Kidney (tissue), 14 donors: Measurements from ENCODE around the gene H2BK1. TPM values are rescaled to one million over a fixed set of nuclear protein-coding genes. Genes with fewer than 3 reads are reported as not detected.

Experiments used
- DNase-seq, 5 donors: peaks; one replicate each; pipeline ENCODE4 v3.0.0-alpha.2; 2013 to 2020
- FAIRE-seq: peaks from 2 replicates; lab custom pipeline; 2012; peaks lifted over from hg19 to GRCh38; lab: Jason Lieb, UNC
- H3K27ac ChIP-seq, 2 donors: one replicate each; pipeline ENCODE4 v1.7.0; 2013; ENCODE audit warnings: low read depth in 2 of 2, low read length in 2 of 2, inconsistent platforms in 1 of 2
- H3K27me3 ChIP-seq: one replicate; pipeline ENCODE4 v1.7.1; 2013; ENCODE audit warnings: low read length, inconsistent platforms; ENCODE audit not compliant: control insufficient read depth, insufficient read depth
- H3K36me3 ChIP-seq, 3 donors: one replicate each; pipeline versions ENCODE4 v1.7.0 to v1.7.1; 2013; ENCODE audit warnings: low read length in 3 of 3, control low read depth in 1 of 3, inconsistent platforms in 1 of 3; ENCODE audit not compliant: insufficient read depth in 3 of 3, control insufficient read depth in 2 of 3
- H3K4me1 ChIP-seq, 3 donors: one replicate each; pipeline versions ENCODE4 v1.7.0 to v1.7.1; 2013; ENCODE audit warnings: low read length in 3 of 3, inconsistent platforms in 1 of 3, low read depth in 1 of 3; ENCODE audit not compliant: control insufficient read depth in 2 of 3, insufficient read depth in 2 of 3
- H3K4me3 ChIP-seq, 3 donors: one replicate each; pipeline versions ENCODE4 v1.7.0 to v1.8.1; 2013; ENCODE audit warnings: low read length in 3 of 3, control low read depth in 1 of 3, inconsistent platforms in 1 of 3
- H3K9ac ChIP-seq, 3 donors: one replicate each; pipeline versions ENCODE4 v1.7.0 to v1.7.1; 2013; ENCODE audit warnings: low read length in 3 of 3, control low read depth in 1 of 3, inconsistent platforms in 1 of 3
- H3K9me3 ChIP-seq, 3 donors: one replicate each; pipeline versions ENCODE4 v1.7.0 to v1.7.1; 2013; ENCODE audit warnings: low read length in 3 of 3, control low read depth in 1 of 3, inconsistent platforms in 1 of 3; ENCODE audit not compliant: control insufficient read depth in 2 of 3, insufficient read depth in 1 of 3
- CTCF ChIP-seq: IDR thresholded peaks from 3 replicates; pipeline ENCODE4 v1.5.1; 2012; ENCODE audit warnings: mild to moderate bottlenecking, moderate library complexity, borderline replicate concordance; ENCODE audit not compliant: insufficient read depth; ENCODE audit errors: extremely low read depth
- intact Hi-C: fragments of 100-400 bp; cut with DNase I; formaldehyde crosslinking; loops from one replicate; pipeline ENCODE4 v1.11.1; 2022
- polyA plus RNA-seq: library from polyadenylated mRNA; stranded (reverse); fragments of 350-450 nt; fragmentation: Illumina TruSeq; extraction: RNeasy Lipid Tissue Mini Kit (QIAGEN cat#74804); gene quantifications from one replicate; pipeline ENCODE4 v1.2.3, GENCODE V29; 2014; ENCODE audit warnings: low read depth, low replicate concordance; ENCODE audit not compliant: insufficient read depth
- total RNA-seq: library from RNA; stranded (reverse); fragmentation: NEBNext Ultra II Directional; extraction: Animal tissue kit (Norgen Biotek cat#: 25700); gene quantifications from one replicate; pipeline ENCODE4 v1.2.1, GENCODE V29; 2021
- donor health status: control.
- donor health status: control.
- donor health status: control.
- donor health status: control.
- donor health status: control.
- donor health status: DM: yes; HTN: yes; CAD: no.
- donor health status: Normal renal cell carcinoma (clear cell type).

Gene H2BK1
- total and polyA plus RNA-seq, 2 donors from 2014 or later, result not detected

GRCh38 chr7:151178236-151178635, 32.1 kb downstream of the H2BK1 start:
- DNase-seq (no peak), FAIRE-seq (no peak)

GRCh38 chr7:151177310-151177709, 33.0 kb downstream of the H2BK1 start:
- TF ChIP-seq CTCF, result no peak
- H3K9ac ChIP-seq, result no peak overlapping the region
- H3K27me3 ChIP-seq, result peaks cover 3% of the 10 kb centered on the region
- no peaks in the 10 kb centered on the region for H3K4me1 ChIP-seq
- no peaks in the 10 kb centered on the region for H3K9me3 ChIP-seq
- no peak overlapping the region for H3K27ac ChIP-seq
- DNase-seq (no peak), FAIRE-seq (no peak)
- H3K4me3 ChIP-seq, result no peak overlapping the region
- intact Hi-C loops, result no loop called here
- no peaks in the 10 kb centered on the region for H3K36me3 ChIP-seq

More at GRCh38 chr7:151178236-151178635, 32.1 kb downstream of the H2BK1 start:
- H3K4me1 ChIP-seq, result no peaks in the 10 kb centered on the region
- intact Hi-C loops, result no loop called here
- no peak overlapping the region for H3K27ac ChIP-seq
- no peaks in the 10 kb centered on the region for H3K36me3 ChIP-seq
- H3K9me3 ChIP-seq, result no peaks in the 10 kb centered on the region
- no peak overlapping the region for H3K9ac ChIP-seq
- TF ChIP-seq CTCF, result no peak
- H3K4me3 ChIP-seq, result no peak overlapping the region
- H3K27me3 ChIP-seq, result peaks cover 3% of the 10 kb centered on the region

GRCh38 chr7:151176401-151176800, 33.9 kb downstream of the H2BK1 start:
- no peak for FAIRE-seq
- no peak overlapping the region for H3K27ac ChIP-seq
- H3K4me1 ChIP-seq, result no peaks in the 10 kb centered on the region
- DNase-seq, result no peak
- intact Hi-C loops, result no loop called here
- H3K9ac ChIP-seq, result no peak overlapping the region
- TF ChIP-seq CTCF, result no peak
- no peaks in the 10 kb centered on the region for H3K9me3 ChIP-seq
- H3K4me3 ChIP-seq, result no peak overlapping the region
- no peaks in the 10 kb centered on the region for H3K36me3 ChIP-seq
- H3K27me3 ChIP-seq, result peaks cover 3% of the 10 kb centered on the region

GRCh38 chr7:151175793-151176311, 34.4 kb downstream of the H2BK1 start:
- no peak for FAIRE-seq
- Histone ChIP-seq H3K4me1 (no peaks in the 10 kb centered on the region), H3K4me3 (no peak overlapping the region), H3K27ac (no peak overlapping the region), H3K9ac (no peak overlapping the region), H3K9me3 (no peaks in the 10 kb centered on the region), H3K27me3 (peaks cover 3% of the 10 kb centered on the region), H3K36me3 (no peaks in the 10 kb centered on the region)
- intact Hi-C loops, result no loop called here
- DNase-seq, result no peak
- no peak for TF ChIP-seq CTCF
